HG02588 (cell line): ENCODE measurements around the gene PKNOX2.

Experiments used
- ATAC-seq: cut with Tn5 transposase; IDR thresholded peaks from one replicate; pipeline ENCODE4 v1.9.1; 2021; ENCODE audit warnings: mild to moderate bottlenecking, moderate library complexity; ENCODE audit not compliant: unreplicated experiment

The PKNOX2 gene

DNA sequence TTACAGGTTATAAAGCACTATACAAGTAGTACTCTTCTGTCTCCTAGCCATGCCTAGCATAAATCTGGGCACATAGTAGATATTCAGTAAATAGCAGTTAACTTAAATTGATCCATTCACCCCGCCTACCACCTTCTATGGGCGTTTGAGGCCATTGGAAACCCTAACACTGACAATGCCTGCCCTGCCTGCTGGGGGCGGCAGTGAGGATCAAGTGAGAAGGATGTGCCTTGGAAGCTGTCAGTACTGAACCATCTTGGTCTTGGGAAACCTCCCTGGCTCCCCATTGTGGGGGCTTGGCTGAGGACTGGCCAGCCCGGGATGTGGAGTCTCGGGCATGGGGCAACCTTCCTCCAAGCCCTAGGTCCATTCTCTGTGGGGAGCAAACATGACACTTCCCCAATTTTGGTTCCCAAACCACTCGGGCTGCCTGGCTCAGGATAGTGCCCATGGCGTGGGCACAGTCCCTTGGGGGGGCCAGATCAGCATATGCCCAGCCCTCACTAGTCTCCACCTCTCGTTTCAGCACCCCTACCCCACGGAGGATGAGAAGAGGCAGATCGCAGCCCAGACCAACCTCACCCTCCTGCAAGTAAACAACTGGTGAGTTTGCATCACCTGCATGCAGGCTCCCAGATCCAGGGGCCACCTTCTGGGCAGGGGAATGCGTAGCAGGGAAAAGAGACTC, 264.1 kb downstream of the PKNOX2 start:
- ATAC-seq, result no peak

DNA sequence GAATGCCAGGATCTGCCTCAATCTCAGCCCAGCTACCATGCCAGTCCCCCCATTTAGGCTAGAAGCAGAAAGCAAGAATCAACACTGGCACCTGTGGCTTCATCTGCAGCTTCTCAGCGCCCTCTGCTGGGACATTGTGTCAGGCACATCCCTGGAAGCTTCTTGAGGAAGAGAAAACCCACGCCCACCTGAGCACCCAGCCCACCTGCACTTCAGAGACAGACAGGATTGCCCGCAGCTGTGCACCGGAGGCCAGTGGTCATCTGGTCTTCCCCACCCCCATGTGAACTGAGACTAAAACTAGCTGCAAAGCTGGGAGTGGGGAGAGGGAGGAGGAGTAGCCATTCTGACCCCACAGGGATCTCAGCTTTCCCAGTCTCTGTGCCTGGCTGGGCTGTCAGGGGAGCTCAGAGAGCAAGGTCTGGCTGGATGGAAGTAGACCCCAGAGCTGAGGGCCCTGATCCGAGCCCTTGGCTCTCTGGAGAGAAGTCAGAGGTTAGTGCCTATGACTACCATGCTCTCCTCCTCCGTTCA, 264.7 kb downstream of the PKNOX2 start:
- ATAC-seq, result peak; percentile 60

DNA sequence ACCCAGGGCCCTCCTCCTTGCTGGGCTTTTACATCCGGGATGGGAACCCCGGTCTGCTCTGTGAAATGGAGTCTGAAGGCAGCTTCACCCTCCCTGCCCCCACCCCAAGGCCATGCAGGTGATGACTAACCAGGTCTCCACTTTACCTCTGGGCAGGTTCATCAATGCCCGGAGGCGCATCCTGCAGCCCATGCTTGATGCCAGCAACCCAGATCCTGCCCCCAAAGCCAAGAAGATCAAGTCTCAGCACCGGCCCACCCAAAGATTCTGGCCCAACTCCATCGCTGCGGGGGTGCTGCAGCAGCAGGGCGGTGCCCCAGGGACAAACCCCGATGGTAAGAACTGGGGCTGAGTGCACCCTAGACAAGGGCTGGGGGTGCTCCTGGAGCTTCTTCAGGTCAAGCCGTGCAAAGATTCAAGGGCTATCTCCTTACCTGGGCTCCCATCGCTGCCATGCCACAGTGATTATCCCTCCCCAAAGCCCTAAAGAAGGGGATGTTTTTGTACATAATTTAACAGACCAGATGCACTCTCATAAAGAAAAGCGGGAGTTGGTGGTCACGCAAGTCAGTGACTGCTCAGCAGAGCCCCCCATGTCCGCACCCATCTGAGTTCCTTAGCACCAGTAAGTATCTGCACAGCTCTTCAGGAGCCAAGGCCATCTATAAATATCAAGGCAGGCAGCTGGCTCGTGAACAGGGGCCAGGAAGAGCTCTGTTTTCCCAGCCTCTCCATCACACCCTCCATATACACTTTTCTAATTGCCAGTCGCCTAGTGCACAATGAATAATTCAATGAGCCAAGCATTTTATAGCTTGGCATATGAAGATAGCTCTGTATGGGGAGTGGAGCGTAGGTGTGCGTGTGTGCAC, 265.5 kb downstream of the PKNOX2 start:
- no peak for ATAC-seq

DNA sequence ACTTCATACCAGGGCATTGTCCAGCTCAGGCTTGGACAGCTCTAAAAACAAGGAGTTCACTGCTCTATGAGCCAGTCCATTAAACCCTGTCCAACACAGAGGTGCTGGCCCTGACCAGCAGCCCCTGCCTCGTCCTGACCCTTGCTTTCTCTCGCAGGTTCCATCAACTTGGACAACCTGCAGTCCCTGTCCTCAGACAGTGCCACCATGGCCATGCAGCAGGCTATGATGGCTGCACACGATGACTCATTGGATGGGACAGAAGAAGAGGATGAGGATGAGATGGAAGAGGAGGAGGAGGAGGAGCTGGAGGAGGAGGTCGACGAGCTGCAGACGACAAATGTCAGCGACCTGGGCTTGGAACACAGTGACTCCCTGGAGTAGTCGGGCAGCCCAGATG, 266.5 kb downstream of the PKNOX2 start:
- no peak for ATAC-seq

DNA sequence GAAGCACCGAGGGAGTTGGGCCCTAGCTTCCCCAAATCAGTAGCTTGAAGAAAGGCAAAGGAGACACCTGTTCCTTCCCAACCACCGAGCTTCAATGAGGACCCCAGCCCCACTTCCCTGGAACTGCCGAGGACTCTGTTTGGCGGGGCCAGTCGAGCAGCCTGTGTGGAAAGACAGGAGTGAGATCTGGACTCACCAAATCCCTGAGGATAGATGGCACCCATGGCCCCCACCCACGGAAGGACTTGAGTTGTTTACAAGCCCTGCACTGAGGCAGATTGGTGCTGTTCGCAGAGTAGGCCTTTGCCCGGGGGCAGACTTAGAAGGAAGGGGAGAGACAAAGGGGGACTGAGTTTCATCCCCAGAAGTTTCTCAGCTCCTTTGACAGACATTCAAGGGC, 266.9 kb downstream of the PKNOX2 start:
- ATAC-seq, result no peak

DNA sequence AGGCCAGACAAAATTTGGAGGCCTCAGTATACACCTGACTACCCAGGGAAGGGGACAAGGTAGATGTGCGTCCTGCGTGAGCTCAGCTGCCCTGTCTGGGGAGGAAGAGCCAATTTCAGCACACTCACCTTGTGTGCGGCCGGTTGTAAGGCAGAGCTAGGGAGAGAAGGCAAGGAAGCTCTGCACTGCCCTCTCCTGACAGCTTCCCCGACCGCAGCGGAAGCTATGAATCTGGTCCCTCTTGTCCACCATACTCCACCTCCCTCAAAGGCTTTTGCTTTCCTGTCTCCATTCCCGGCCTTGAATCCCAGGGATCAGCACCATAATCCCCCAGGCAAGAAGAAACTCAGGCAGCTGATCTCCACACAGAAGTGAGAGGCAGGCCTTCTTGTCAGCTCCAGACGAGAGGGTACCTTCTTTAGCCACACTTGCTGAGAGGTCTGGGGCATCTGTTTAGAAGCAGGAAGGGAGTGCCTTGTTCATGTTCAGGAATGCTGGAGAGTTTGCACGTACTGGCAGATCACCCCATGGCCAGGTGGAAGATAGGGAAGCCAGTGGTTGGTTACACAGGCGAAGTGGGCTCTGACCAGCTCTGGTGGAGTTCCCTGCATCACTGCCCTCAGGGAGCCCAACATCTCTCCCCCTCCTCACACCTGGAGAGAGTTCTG, 269.0 kb downstream of the PKNOX2 start:
- peak; percentile 55 for ATAC-seq

DNA sequence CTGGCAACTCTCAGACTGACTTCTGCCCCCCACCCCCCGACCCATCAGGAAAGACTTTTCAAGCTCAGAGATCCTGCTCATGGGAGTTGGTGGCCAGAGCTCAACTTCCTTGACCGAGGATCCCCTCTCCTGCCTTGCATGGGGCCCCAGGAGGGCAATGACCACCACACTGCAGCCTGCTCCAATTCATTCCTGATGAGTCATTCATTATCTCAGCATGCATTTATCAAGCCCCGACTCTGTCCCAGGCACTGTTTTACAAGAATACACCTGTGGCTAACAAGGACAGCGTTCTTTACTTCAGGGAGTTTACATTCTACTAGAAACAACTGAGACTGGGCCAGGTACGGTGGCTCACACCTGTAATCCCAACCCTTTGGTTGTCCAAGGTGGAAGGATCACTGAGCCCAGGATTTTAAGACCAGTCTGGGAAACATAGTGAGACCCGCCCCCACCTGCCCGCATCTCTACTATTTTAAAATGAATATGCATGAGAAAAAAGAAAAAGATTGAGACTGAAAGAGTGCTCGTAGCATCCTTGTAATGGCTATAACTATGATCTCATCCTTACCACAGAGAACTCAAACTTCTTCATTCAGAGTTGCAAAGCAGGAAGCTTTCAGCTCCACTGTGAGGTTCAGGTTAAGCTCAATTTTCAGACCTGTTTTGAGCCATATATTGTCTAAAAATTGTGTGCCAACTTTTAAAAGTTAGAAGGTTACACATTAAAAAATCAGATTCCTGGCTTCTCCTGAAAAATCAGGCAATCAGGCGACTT, 271.1 kb downstream of the PKNOX2 start:
- no peak for ATAC-seq

DNA sequence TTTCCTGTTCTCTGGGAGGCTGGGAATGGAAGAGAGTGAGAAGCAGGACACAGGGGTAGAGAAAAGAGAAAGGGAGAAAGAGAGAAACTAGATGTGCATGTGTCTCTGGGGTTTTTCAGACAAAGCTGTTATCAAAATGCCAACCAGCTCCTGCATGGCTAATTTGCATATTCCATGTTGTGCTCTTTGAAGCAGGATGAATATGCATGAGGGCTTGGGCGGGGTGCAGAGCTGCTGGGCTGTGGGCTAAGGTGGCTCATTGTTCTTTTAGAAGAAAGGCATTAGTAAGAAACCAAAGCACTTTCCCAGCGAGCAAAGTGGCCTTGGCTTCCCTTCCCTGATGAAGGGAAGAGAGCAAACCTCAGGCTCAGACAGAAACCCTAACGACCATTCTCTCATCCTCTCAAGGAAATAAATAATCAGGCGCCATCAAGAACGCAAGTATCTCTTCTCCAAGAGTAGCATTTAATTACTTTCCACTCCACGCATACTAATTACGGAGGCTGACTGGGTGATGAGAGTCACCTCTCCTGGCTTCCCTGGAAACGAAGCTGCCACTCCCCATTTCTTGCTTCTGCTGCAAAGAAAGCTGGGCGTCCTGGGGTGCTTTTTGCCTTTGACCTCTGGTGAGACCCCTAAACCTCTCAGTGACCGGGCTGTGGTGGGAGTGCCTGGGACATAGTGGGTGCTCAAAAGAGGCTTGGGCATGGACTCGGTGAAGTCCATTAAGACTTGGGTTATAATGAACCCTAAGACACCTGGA, 277.3 kb downstream of the PKNOX2 start:
- ATAC-seq, result no peak

DNA sequence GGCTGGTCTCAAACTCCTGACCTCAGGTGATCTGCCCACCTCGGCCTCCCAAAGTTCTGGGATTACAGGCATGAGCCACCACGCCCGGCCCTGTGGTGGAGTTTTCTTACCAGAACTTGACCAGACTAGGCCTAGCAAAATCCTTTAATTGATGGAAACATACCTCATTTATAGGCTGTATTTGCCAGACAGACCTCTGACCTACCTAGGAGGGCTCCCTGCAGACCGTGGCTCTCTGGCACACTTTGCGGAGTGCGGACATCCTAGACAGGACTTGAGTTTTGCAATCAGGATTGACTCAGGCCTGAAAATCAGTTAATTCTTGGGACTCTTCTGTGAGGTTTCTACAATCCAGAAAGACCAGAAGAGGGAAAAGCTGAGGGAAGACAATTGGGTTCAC, 278.4 kb downstream of the PKNOX2 start:
- ATAC-seq, result no peak

DNA sequence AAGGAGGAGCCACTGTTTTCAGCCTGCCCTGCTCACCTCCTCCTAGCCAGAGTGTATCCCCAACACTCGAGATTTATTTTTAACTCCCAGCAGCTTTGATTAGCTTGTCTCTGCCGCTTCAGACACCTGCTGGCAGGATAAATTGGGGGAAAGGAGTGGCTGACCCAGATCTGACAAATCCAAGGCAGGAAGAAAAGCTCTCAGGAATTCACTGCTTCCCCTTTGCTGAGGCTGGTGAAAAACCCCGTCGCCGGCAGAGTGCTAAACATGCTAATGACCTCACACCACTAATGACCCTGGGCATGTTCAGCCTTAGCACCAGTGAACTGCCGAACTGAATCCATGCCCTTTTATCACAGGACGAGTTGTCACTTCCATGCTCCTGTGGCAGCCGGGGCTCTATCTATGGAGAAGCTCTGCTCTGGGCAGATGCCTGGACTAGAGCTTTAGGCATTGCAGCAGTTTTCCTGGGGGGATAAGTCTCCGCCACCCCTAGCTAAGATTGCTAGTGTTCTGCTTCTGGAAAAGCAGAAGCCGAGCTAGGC, 279.3 kb downstream of the PKNOX2 start:
- ATAC-seq, result no peak

DNA sequence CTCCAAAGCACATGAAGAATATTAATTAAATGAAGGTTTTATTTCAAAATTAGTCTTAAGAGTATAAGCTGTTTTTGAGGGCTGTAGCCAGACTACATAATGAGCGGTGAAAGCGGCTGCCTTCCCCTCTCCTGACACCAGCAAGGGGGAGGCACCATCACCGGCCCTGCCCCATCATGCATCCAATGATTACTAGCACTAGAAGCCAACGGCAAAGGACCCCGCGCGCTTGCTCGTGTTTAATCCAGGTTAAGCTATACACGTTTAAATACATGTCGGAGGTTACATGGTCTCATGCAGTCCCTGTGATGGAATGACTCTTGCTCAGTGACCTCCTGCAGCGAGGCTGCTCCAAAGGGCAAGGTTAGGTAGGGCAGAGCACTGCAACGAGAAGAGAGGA, 281.2 kb downstream of the PKNOX2 start:
- no peak for ATAC-seq

DNA sequence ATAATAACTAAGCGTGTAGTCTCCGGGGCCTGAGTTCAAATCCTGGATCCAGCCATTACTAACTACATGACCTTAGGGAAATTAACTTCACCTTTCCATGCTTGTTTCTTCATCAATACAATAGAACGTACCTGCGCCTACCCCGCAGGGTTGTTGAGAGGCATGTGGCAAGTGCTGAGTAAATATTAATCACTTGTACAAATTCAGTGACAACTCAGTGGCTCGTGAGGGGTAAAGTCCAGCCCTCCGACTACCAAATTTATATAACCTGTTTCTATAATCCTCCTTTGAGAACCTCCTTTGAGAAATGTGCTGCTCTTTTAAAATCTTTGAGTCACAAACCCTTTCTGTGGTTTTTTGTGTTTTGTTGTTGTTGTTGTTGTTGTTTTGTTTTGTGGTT, 281.7 kb downstream of the PKNOX2 start:
- ATAC-seq, result no peak

DNA sequence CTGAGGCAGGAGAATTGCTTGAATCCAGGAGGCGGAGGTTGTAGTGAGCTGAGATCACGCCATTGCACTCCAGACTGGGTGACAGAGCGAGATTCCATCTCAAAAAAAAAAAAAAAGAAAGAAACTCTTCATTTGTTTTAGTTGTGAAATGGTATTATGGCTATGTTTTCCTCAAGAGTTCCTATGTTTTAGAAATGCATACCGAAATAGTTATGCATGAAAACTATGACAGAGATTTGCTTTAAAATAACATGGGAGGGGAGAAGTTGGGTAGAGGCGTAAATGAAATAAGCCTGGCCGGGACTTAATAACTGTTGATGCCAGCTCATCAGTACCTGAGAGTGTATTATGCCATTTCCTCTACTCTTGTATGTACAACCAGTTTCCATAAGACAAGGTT, 283.2 kb downstream of the PKNOX2 start:
- ATAC-seq, result no peak

DNA sequence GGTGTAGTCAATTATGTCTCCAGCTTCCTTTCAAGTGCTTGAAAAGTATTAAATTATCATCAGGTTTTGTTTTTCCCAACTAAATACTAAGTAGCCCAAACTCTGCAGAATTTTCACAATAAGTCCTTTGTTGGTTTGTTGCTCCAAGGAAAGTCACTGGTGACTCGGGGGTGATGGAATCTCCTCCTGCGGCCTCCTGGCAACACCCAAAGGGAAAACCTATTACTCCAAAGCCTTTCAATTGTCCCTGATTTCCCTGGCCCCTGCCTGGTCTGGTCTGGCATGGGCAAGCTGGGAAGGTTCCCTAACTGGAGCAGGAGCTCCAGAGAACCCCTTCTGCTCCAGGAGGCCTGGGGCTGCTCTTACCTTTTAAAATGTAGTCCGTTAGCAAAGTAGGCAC, 283.6 kb downstream of the PKNOX2 start:
- no peak for ATAC-seq

DNA sequence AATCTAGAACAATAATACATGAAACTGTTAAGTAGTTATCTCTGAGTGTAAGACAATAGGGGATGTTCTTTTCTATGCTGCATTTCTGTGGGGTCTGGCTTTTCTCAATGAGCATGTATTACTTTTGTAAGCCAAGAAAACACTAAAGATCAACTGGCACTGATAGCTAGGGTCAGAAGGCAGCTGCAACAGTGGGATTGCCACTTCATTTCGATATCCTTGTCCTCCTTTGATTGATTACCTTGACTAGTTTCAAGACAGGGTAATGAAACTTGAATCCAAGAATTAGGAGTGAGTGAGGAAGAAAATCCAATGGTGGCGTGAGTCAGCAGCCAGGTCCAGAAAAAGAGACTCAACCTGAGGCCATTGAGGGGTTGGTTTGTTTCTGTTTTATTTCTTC, 285.0 kb downstream of the PKNOX2 start:
- ATAC-seq, result no peak

DNA sequence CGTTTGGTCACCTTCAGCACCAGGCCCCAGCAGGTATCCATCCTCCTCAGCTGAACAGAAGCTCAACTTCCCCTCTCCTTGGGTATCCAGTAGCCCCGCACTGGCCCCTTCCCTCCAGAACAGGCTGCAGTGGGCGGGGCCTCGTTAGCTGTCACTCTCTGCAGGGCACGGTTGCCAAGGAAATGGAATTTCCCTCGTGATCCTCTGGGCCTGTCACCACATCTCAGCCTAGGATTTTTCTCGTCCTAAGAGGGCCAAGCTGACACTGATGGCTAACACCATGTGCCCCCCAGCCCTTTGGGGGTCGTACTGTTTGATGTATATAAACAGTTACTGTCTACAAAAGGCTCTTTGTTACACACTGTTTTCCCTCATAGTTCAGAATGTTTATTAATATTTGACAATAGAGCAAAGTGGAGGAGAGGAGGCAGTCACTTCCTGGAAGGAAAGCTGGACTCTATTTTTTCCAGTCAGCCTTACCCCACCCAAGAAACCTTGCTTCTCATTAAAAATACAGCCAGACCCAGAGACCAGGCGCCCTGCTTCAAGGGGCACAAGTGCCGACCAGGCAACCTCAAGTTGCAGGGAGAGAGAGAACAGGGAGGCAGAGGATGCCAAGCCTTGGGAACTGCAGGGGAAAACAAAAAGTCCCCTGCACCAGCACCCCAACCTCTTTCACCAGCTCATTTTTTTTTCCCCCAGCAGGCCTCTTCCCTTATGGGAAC, 287.0 kb downstream of the PKNOX2 start:
- ATAC-seq, result no peak

DNA sequence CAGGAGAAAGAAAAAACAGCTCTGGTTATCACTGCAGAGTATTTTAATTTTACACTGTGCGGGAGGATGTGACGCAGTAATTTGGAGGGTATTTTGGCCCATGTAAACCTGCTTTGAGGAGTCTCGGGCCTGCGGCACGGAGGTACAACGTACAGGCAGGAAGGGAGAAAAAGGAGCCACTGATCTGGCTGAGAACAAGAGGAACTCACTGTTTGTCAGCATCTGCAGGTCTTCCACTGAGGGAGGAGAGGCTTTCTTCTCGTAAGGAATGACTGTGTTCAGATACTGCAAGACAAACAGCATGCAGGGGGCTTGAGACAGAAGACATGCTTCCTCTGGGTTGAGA, 287.5 kb downstream of the PKNOX2 start:
- ATAC-seq, result no peak

DNA sequence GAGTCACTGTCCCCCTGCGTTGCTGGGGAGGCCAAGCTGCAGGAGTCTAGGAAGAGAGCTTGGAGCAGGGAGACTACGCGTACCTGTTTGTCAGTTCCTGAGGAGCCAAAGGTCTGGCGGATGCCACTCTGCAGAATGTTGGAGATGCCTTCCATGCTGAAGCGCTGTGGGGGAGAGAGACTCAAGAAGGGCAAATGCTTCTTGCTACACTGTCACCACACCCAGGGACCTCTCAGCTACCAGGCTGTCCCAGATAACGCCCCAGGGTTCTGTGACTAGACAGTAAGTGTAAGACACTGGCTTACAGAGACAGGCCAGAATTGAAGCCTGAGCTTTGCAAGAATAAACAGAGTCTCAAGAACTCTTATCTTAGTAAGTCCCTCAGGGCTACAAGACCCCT, 289.5 kb downstream of the PKNOX2 start:
- no peak for ATAC-seq

DNA sequence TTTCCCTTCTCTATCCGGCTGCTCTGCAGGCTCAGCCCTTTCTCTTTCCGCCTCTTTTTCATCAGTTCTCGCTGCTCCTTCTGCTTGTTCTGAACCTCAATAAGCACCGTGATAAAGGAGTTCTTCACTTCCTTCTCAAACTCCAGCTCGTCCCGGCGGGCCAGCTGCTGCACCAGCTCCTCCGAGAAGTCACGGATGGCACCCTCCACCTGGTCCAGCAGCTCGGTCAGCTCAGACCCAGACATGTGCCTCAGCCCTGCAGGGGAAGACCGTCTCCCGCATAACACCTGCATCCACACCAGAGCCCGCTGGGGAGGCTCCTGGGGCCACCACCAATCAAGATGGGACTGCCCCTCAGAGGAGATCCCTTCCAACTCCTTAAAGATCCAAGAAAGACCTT, 291.3 kb downstream of the PKNOX2 start:
- ATAC-seq, result no peak
